NCI-H1417 treated with DMSO at 0.1 percent for 48 hours (cell line): ENCODE measurements around the gene GPR162.

Experiments used
- DNase-seq: peaks from one replicate; lab custom pipeline; 2025; lab: John Stamatoyannopoulos, UW

Gene GPR162

GRCh38 chr12:6834873-6835272, 13.3 kb downstream of the GPR162 start:
- no peak for DNase-seq

GRCh38 chr12:6836851-6837250, 15.2 kb downstream of the GPR162 start:
- DNase-seq = no peak

GRCh38 chr12:6837370-6838060, 15.9 kb downstream of the GPR162 start:
- no peak for DNase-seq

GRCh38 chr12:6838854-6839253, 17.2 kb downstream of the GPR162 start:
- no peak for DNase-seq

GRCh38 chr12:6839482-6840201, 18.0 kb downstream of the GPR162 start:
- DNase-seq = no peak

- no peak for DNase-seq
These were observed 18.7 kb downstream of the GPR162 start for GRCh38 chr12:6840330-6840729.

GRCh38 chr12:6840761-6841515, 19.3 kb downstream of the GPR162 start, which contains the start of gene GNB3:
Gene GNB3, plus strand, starts transcription at chr12:6840925. Its CDS starts 363 bp downstream, at chr12:6841288.
- DNase-seq = no peak

- no peak for DNase-seq
These were observed 20.5 kb downstream of the GPR162 start for GRCh38 chr12:6842075-6842474.

GRCh38 chr12:6843118-6843902, 21.7 kb downstream of the GPR162 start:
- no peak for DNase-seq

GRCh38 chr12:6845395-6845794, 23.8 kb downstream of the GPR162 start:
- no peak for DNase-seq

- no peak for DNase-seq
These were observed 24.8 kb downstream of the GPR162 start for GRCh38 chr12:6846316-6846869.

GRCh38 chr12:6847676-6848075, 26.1 kb downstream of the GPR162 start:
- DNase-seq = no peak

GRCh38 chr12:6849427-6849826, 27.8 kb downstream of the GPR162 start:
- DNase-seq = no peak

- DNase-seq = no peak
These were observed 28.4 kb downstream of the GPR162 start for GRCh38 chr12:6849976-6850560.

- no peak for DNase-seq
These were observed 29.2 kb downstream of the GPR162 start for GRCh38 chr12:6850796-6851152.

GRCh38 chr12:6851153-6851920, 29.7 kb downstream of the GPR162 start, which contains the start of gene CDCA3:
Gene CDCA3, minus strand, starts transcription at chr12:6851286. Its CDS starts 334 bp downstream, at chr12:6850952.
- peak; percentile 90 for DNase-seq

- peak; percentile 98 for DNase-seq
These were observed 30.5 kb downstream of the GPR162 start, which contains the start of gene USP5 for GRCh38 chr12:6851921-6852650. Gene USP5, plus strand, starts transcription at chr12:6852150. Its CDS starts 30 bp downstream, at chr12:6852180.

- DNase-seq = no peak
These were observed 31.2 kb downstream of the GPR162 start for GRCh38 chr12:6852651-6853354.

- no peak for DNase-seq
These were observed 32.0 kb downstream of the GPR162 start for GRCh38 chr12:6853626-6854025.
